Effector memory CD8-positive, alpha-beta T cell (primary cell): ENCODE results near the gene SPPL2C.

Source experiments
- ATAC-seq: fragments of 150-1000 bp; cut with Tn5 transposase; replicated peaks from 2 replicates; pipeline ENCODE4 v1.10.0; 2021; ENCODE audit warnings: mild to moderate bottlenecking, moderate library complexity
- DNase-seq, 3 experiments: peaks; one replicate each; pipeline ENCODE4 v3.0.0; 2021
- H3K27ac Mint-ChIP-seq, 2 donors: one replicate each; pipeline ENCODE4 v1.8.0; 2022; ENCODE audit warnings: mild to moderate bottlenecking in 2 of 2, mixed read lengths in 2 of 2, moderate library complexity in 2 of 2
- H3K27me3 Mint-ChIP-seq, 2 donors: one replicate each; pipeline ENCODE4 v1.8.0; 2022; ENCODE audit warnings: mixed read lengths in 2 of 2
- H3K36me3 Mint-ChIP-seq: one replicate; pipeline ENCODE4 v1.8.0; 2022; ENCODE audit warnings: mild to moderate bottlenecking, moderate library complexity, mixed read lengths; ENCODE audit not compliant: insufficient read depth
- H3K4me1 Mint-ChIP-seq, 2 donors: one replicate each; pipeline ENCODE4 v1.8.0; 2022; ENCODE audit warnings: low read depth in 2 of 2, mixed read lengths in 2 of 2
- H3K4me3 Mint-ChIP-seq, 2 donors: one replicate each; pipeline ENCODE4 v1.8.0; 2022; ENCODE audit warnings: mild to moderate bottlenecking in 2 of 2, mixed read lengths in 2 of 2, moderate library complexity in 2 of 2
- H3K9me3 Mint-ChIP-seq, 2 donors: one replicate each; pipeline ENCODE4 v1.8.0; 2022; ENCODE audit warnings: mixed read lengths in 2 of 2

SPPL2C gene

GRCh38 chr17:45886852-45887251 is 42.2 kb downstream of the SPPL2C start:
- Mint-ChIP-seq H3K27ac (no peak overlapping the region), H3K4me1 (peaks cover 4 to 5% of the 10 kb centered on the region in 2 donors), H3K36me3 (no peaks in the 10 kb centered on the region), H3K9me3 (peaks cover 0 to 5% of the 10 kb centered on the region in 2 donors), H3K4me3 (no peak overlapping the region), H3K27me3 (peaks cover under 1 to 32% of the 10 kb centered on the region in 2 donors)
- ATAC-seq, result no peak
- no peak for DNase-seq

DNA sequence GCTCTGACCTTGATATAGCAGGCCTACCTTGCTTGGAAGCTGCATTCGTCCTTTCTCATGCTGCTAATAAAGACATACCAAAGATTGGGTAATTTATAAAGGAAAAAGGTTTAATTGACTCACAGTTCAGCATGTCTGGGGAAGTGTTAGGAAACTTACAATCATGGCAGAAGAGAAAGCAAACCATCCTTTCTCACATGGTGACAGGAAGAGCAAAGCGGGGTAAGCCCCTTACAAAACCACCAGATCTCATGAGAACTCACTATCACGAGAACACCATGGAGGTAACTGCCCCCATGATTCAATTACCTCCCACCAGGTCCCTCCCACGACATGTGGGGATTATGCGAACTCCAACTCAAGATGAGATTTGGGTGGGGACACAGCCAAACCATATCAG is 43.7 kb downstream of the SPPL2C start:
- H3K27ac Mint-ChIP-seq, result no peak overlapping the region
- H3K4me3 Mint-ChIP-seq, result no peak overlapping the region
- DNase-seq (no peak), ATAC-seq (no peak)
- H3K27me3 Mint-ChIP-seq, result peaks cover 0 to 17% of the 10 kb centered on the region in 2 donors
- peaks cover under 1% of the 10 kb centered on the region for H3K36me3 Mint-ChIP-seq
- H3K9me3 Mint-ChIP-seq, result peaks cover 0 to 5% of the 10 kb centered on the region in 2 donors
- no peaks in the 10 kb centered on the region for H3K4me1 Mint-ChIP-seq

DNA sequence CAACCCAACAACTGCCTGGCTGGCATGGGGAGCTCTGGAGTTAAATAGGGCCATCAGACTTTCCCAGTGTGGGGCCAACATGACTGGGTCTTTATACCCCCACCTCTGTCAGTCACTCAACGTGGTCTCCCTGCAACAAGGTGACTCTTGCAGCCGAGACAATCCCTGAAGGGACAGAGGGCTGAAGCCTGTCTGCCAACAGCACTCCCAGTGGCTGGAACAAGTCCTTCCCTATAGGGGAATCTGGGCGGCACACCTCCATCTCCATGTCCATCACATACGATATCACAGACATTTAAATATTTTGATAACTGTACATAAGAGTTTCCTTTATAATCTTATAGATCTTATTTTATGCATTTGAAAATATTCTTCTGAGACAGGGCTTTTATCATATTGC is 44.9 kb downstream of the SPPL2C start:
- peaks cover 0 to 8% of the 10 kb centered on the region in 2 donors for H3K27me3 Mint-ChIP-seq
- no peak for DNase-seq

GRCh38 chr17:45893725-45894021 is 49.0 kb downstream of the SPPL2C start:
- H3K4me1 Mint-ChIP-seq, result peaks cover 4 to 15% of the 10 kb centered on the region in 2 donors
- peak overlapping the region; percentile 8 to 35 for H3K27ac Mint-ChIP-seq
- H3K27me3 Mint-ChIP-seq, result peaks cover 14 to 21% of the 10 kb centered on the region in 2 donors
- peaks cover 12% of the 10 kb centered on the region for H3K36me3 Mint-ChIP-seq
- DNase-seq (no peak), ATAC-seq (no peak)
- H3K4me3 Mint-ChIP-seq, result peak overlapping the region; percentile 82 to 88
- H3K9me3 Mint-ChIP-seq, result no peaks in the 10 kb centered on the region

More for the DNA sequence above, 44.9 kb downstream of the SPPL2C start:
- H3K27ac Mint-ChIP-seq, result no peak overlapping the region
- no peak overlapping the region for H3K4me3 Mint-ChIP-seq
- H3K9me3 Mint-ChIP-seq, result peaks cover 0 to 4% of the 10 kb centered on the region in 2 donors
- H3K36me3 Mint-ChIP-seq, result peaks cover 7% of the 10 kb centered on the region
- H3K4me1 Mint-ChIP-seq, result peaks cover 0 to 3% of the 10 kb centered on the region in 2 donors
- ATAC-seq, result no peak

DNA sequence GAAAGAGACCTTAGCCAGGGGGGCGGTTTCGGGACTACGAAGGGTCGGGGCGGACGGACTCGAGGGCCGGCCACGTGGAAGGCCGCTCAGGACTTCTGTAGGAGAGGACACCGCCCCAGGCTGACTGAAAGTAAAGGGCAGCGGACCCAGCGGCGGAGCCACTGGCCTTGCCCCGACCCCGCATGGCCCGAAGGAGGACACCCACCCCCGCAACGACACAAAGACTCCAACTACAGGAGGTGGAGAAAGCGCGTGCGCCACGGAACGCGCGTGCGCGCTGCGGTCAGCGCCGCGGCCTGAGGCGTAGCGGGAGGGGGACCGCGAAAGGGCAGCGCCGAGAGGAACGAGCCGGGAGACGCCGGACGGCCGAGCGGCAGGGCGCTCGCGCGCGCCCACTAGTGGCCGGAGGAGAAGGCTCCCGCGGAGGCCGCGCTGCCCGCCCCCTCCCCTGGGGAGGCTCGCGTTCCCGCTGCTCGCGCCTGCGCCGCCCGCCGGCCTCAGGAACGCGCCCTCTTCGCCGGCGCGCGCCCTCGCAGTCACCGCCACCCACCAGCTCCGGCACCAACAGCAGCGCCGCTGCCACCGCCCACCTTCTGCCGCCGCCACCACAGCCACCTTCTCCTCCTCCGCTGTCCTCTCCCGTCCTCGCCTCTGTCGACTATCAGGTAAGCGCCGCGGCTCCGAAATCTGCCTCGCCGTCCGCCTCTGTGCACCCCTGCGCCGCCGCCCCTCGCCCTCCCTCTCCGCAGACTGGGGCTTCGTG is 49.5 kb downstream of the SPPL2C start, which contains the start of gene MAPT:
TSS of gene MAPT (plus strand) at position 533 of the 763 bp plus-strand sequence. CDS start 67,784 bp downstream, outside the sequence.
- ATAC-seq, result peak; percentile 87
- Mint-ChIP-seq H3K4me3 (peak within 1 kb of the TSS; percentile 82 to 88), H3K27ac (peak within 1 kb of the TSS; percentile 35 to 71), H3K27me3 (peaks cover 19 to 26% of the 10 kb centered on the region in 2 donors), H3K9me3 (no peaks in the 10 kb centered on the region), H3K4me1 (peaks cover 4 to 15% of the 10 kb centered on the region in 2 donors), H3K36me3 (peaks cover 12% of the 10 kb centered on the region)
- DNase-seq, result peak; percentile 70 to 82 (median 74)

- H3K36me3 Mint-ChIP-seq, result peaks cover 12% of the 10 kb centered on the region
- peak; percentile 17 for ATAC-seq
- peak overlapping the region; percentile 28 to 71 for H3K27ac Mint-ChIP-seq
Measured at GRCh38 chr17:45895304-45895968, 50.8 kb downstream of the SPPL2C start.

DNA sequence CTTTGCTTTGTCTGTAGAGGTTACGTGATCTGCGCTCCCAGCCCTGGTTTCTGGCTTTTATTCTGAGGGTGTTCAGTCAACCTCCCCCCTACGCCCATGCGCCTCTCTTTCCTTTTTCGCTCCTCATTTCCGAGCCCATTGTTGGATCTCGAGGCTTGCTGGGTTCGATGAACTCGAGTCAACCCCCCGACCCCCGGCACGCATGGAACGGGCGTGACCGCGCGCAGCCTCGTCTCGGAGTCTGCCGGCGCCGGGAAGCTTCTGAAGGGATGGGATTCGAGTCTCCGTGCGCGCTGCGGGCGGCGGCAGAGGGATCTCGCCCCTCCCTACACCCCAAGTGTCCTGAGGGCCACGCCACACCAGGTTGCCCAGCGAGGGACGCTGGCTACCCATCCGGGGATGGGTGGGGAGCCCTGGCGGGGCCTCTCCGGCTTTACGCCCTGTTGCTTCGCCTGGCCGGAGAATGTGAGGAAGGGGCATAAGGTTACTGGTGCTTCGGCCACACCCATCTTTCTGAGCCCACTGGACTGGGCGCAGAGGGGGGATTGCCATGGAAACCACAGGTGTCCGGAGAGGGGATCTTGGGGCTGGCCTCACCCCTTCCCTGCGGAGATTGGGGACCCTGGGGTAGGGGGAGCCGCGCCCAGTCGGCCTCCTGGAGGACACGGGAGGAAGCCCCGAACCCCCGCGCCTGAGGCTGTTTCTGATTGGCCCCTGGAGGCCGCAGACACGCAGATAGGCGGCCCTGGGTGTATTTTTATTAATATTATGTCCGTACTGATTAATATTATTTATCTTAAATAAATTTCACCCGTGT is 51.5 kb downstream of the SPPL2C start:
- ATAC-seq, result no peak
- peaks cover 12% of the 10 kb centered on the region for H3K36me3 Mint-ChIP-seq
- DNase-seq, result no peak
- no peaks in the 10 kb centered on the region for H3K9me3 Mint-ChIP-seq
- peaks cover 30 to 46% of the 10 kb centered on the region in 2 donors for H3K27me3 Mint-ChIP-seq
- peaks cover 4 to 15% of the 10 kb centered on the region in 2 donors for H3K4me1 Mint-ChIP-seq
- H3K27ac Mint-ChIP-seq, result no peak overlapping the region
- H3K4me3 Mint-ChIP-seq, result peak overlapping the region; percentile 82 to 88

More at GRCh38 chr17:45895304-45895968, 50.8 kb downstream of the SPPL2C start:
- Mint-ChIP-seq H3K27me3 (peaks cover 22 to 38% of the 10 kb centered on the region in 2 donors), H3K9me3 (no peaks in the 10 kb centered on the region), H3K4me3 (peak overlapping the region; percentile 82 to 88), H3K4me1 (peaks cover 4 to 15% of the 10 kb centered on the region in 2 donors)
- peak in 1 of 3 experiments; percentile 5 for DNase-seq
